Measurements from ENCODE around the gene TTC34. TPM values are rescaled to one million over a fixed set of nuclear protein-coding genes. Genes with fewer than 3 reads are reported as not detected.

TTC34 gene
- total RNA-seq, 1 experiment from 2014 or later: 1.3 TPM

DNA sequence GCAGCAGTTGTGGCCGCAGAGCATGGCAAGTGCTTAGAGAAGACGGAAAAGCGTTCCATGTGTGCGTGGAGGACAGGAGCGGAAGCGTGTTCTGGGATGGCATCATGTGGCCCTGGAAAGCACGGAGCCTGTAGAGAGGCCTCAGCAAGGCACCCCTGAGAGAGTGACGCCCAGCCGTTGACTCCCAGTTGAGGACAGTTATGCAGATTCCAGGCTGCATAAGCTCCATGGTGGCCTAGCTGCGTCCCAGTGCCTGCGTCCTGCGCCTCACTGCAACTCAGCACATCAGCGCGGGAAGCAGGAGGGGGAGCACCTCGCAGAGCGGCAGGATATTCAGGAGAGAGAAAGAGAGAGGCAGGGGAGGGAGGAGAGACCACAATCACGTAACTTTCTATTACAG is 49.0 kb upstream of the TTC34 start:
- intact Hi-C loops (cut with micrococcal nuclease): no loop called here
- Histone ChIP-seq H3K36me3 (ENCODE audit: control insufficient read depth in 1 of 2, insufficient read depth in 2 of 2, low read length in 2 of 2) (no peaks in the 10 kb centered on the region), H3K27me3 (ENCODE audit: insufficient read depth, low read length) (peaks cover 11% of the 10 kb centered on the region; the same call in 1 of the 2 replicates)

More for the DNA sequence above, 49.0 kb upstream of the TTC34 start:
- Histone ChIP-seq H3K79me2 (ENCODE audit: insufficient read depth, low read length) (no peaks in the 10 kb centered on the region), H2AFZ (ENCODE audit: low read depth, low read length, poor library complexity, severe bottlenecking) (no peak overlapping the region), H3K4me3 (replicated peaks in 1 of 2; ENCODE audit: low read depth in 1 of 2, low read length in 2 of 2) (no peak overlapping the region), H3K9ac (ENCODE audit: low read length) (no peak overlapping the region), H4K20me1 (ENCODE audit: insufficient read depth) (no peaks in the 10 kb centered on the region), H3K9me3 (ENCODE audit: control insufficient read depth in 1 of 2, insufficient read depth in 1 of 2, low read depth in 1 of 2, low read length in 2 of 2) (no peaks in the 10 kb centered on the region), H3K4me2 (ENCODE audit: low read length) (no peak overlapping the region), H3K4me1 (ENCODE audit: control insufficient read depth in 1 of 2, insufficient read depth in 2 of 2, low read length in 2 of 2) (no peaks in the 10 kb centered on the region), H3K9me2 (ENCODE audit: insufficient read depth) (no peaks in the 10 kb centered on the region), H3K27ac (ENCODE audit: low read depth, low read length) (no peak overlapping the region)
- TF ChIP-seq EGR1 (IDR thresholded peaks at IDR 0.05; ENCODE audit: low read depth) (no peak), ZNF274 (IDR thresholded peaks at IDR 0.05; ENCODE audit: low read depth, low read length) (no peak), JUND (IDR thresholded peaks at IDR 0.05) (no peak), TCF7L2 (IDR thresholded peaks at IDR 0.05; ENCODE audit: borderline replicate concordance, extremely low read depth, insufficient read depth, insufficient read length) (no peak), FOSL1 (IDR thresholded peaks at IDR 0.05; ENCODE audit: low read depth) (no peak), YY1 (IDR thresholded peaks at IDR 0.05; ENCODE audit: extremely low read depth, insufficient replicate concordance, low read depth, low read length) (no peak), SRF (IDR thresholded peaks at IDR 0.05; ENCODE audit: low read depth) (no peak), RAD21 (IDR thresholded peaks at IDR 0.05; ENCODE audit: low read depth) (no peak), SIN3A (IDR thresholded peaks at IDR 0.05; ENCODE audit: low read depth) (no peak), ZFX (IDR thresholded peaks at IDR 0.05) (no peak), POLR2AphosphoS5 (IDR thresholded peaks at IDR 0.05; ENCODE audit: low read depth, low read length) (no peak), CBX3 (IDR thresholded peaks at IDR 0.05; ENCODE audit: low read depth) (no peak), EZH2phosphoT487 (IDR thresholded peaks at IDR 0.05; ENCODE audit: borderline replicate concordance) (no peak), POLR2A (IDR thresholded peaks at IDR 0.05; ENCODE audit: borderline replicate concordance, extremely low read depth, insufficient read depth, insufficient read length) (no peak), EZH2 (IDR thresholded peaks at IDR 0.05) (no peak), SP1 (IDR thresholded peaks at IDR 0.05; ENCODE audit: low read depth) (no peak)
- TF ChIP-seq, protein P1, sequence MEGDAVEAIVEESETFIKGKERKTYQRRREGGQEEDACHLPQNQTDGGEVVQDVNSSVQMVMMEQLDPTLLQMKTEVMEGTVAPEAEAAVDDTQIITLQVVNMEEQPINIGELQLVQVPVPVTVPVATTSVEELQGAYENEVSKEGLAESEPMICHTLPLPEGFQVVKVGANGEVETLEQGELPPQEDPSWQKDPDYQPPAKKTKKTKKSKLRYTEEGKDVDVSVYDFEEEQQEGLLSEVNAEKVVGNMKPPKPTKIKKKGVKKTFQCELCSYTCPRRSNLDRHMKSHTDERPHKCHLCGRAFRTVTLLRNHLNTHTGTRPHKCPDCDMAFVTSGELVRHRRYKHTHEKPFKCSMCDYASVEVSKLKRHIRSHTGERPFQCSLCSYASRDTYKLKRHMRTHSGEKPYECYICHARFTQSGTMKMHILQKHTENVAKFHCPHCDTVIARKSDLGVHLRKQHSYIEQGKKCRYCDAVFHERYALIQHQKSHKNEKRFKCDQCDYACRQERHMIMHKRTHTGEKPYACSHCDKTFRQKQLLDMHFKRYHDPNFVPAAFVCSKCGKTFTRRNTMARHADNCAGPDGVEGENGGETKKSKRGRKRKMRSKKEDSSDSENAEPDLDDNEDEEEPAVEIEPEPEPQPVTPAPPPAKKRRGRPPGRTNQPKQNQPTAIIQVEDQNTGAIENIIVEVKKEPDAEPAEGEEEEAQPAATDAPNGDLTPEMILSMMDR (IDR thresholded peaks at IDR 0.05 in 2 of 3, conservative IDR thresholded peaks at IDR 0.05 in 1 of 3; ENCODE audit: borderline replicate concordance in 1 of 3, insufficient read depth in 1 of 3, low read depth in 2 of 3, low read length in 2 of 3): no peak
- TF ChIP-seq, protein P2, sequence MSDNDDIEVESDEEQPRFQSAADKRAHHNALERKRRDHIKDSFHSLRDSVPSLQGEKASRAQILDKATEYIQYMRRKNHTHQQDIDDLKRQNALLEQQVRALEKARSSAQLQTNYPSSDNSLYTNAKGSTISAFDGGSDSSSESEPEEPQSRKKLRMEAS (IDR thresholded peaks at IDR 0.05): no peak
- TF ChIP-seq, protein P3, sequence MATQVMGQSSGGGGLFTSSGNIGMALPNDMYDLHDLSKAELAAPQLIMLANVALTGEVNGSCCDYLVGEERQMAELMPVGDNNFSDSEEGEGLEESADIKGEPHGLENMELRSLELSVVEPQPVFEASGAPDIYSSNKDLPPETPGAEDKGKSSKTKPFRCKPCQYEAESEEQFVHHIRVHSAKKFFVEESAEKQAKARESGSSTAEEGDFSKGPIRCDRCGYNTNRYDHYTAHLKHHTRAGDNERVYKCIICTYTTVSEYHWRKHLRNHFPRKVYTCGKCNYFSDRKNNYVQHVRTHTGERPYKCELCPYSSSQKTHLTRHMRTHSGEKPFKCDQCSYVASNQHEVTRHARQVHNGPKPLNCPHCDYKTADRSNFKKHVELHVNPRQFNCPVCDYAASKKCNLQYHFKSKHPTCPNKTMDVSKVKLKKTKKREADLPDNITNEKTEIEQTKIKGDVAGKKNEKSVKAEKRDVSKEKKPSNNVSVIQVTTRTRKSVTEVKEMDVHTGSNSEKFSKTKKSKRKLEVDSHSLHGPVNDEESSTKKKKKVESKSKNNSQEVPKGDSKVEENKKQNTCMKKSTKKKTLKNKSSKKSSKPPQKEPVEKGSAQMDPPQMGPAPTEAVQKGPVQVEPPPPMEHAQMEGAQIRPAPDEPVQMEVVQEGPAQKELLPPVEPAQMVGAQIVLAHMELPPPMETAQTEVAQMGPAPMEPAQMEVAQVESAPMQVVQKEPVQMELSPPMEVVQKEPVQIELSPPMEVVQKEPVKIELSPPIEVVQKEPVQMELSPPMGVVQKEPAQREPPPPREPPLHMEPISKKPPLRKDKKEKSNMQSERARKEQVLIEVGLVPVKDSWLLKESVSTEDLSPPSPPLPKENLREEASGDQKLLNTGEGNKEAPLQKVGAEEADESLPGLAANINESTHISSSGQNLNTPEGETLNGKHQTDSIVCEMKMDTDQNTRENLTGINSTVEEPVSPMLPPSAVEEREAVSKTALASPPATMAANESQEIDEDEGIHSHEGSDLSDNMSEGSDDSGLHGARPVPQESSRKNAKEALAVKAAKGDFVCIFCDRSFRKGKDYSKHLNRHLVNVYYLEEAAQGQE (IDR thresholded peaks at IDR 0.05; ENCODE audit: low read depth): no peak
- ATAC-seq (no peak), DNase-seq (ENCODE audit: low read depth, low spot score) (no peak)
- POLR2A ChIA-PET: no interaction called here
- CTCF ChIA-PET: no interaction called here
- RAD21 ChIA-PET (ENCODE audit: low non-redundant PET in 1 of 2, low total read pairs in 2 of 2, uncharacterized antibody in 2 of 2, unreplicated experiment in 2 of 2): no interaction called here
- BruUV-seq (replicated peaks): no TSS peak
